SK-N-SH (cell line): Measurements from ENCODE around the gene DDAH1. TPM values are rescaled to one million over a fixed set of nuclear protein-coding genes. Genes with fewer than 3 reads are reported as not detected.

Experiments
- CTCF ChIA-PET: fragments of 300-600, 350-600 bp; formaldehyde crosslinking; extraction: SDS; loops from one replicate; lab custom pipeline; 2021; lab: Yijun Ruan, JAX
- POLR2A ChIA-PET: fragments of 350-600 bp; sonication (Branson Sonifier 250); formaldehyde crosslinking; extraction: SDS; loops from one replicate; lab custom pipeline; 2020; ENCODE audit warnings: antibody characterized with exemption, inconsistent platforms; lab: Yijun Ruan, JAX
- DNase-seq: peaks from one replicate; pipeline ENCODE4 v3.0.0; 2012
- H2AFZ ChIP-seq: fragments of 200-600 bp; sonication (generic); 2 replicates; pipeline ENCODE4 v1.8.1; 2016; ENCODE audit warnings: antibody characterized with exemption, mild to moderate bottlenecking, low read depth
- H3F3A ChIP-seq: fragments of 200-600 bp; sonication (generic); replicated peaks from 2 replicates; pipeline ENCODE3; 2016; ENCODE audit warnings: antibody characterized with exemption, mild to moderate bottlenecking; ENCODE audit not compliant: insufficient read depth
- H3K27ac ChIP-seq, 2 experiments: fragments of 200-500 bp in 1 of 2; fragments of 200-600 bp in 1 of 2; sonication (Bioruptor generic) in 1 of 2; sonication (generic), shearing (Covaris generic) in 1 of 2; 2 replicates each; pipeline versions ENCODE4 v1.5.1 to v1.6.1; 2014 to 2016; ENCODE audit warnings: low read depth in 2 of 2, inconsistent platforms in 1 of 2, low read length in 1 of 2, mild to moderate bottlenecking in 1 of 2, mixed read lengths in 1 of 2
- H3K27me3 ChIP-seq: fragments of 200-600 bp; sonication (generic), shearing (Covaris generic); 2 replicates; pipeline ENCODE4 v1.6.1; 2016; ENCODE audit warnings: mixed run types; ENCODE audit not compliant: insufficient read depth
- H3K36me3 ChIP-seq, 2 experiments: fragments of 200-500 bp in 1 of 2; fragments of 200-600 bp in 1 of 2; sonication (Bioruptor generic) in 1 of 2; sonication (generic) in 1 of 2; replicated peaks in 1 of 2; 2 replicates each; pipeline versions ENCODE3 to v1.5.1; 2014 to 2016; ENCODE audit warnings: low read length in 1 of 2, mild to moderate bottlenecking in 1 of 2; ENCODE audit not compliant: insufficient read depth in 2 of 2, control insufficient read depth in 1 of 2
- H3K4me1 ChIP-seq, 2 experiments: fragments of 200-500 bp in 1 of 2; fragments of 200-600 bp in 1 of 2; sonication (Bioruptor generic) in 1 of 2; sonication (generic), shearing (Covaris generic) in 1 of 2; 2 replicates each; pipeline versions ENCODE4 v1.5.1 to v1.6.1; 2014 to 2016; ENCODE audit warnings: low read depth in 1 of 2, low read length in 1 of 2, mixed run types in 1 of 2; ENCODE audit not compliant: insufficient read depth in 2 of 2, control insufficient read depth in 1 of 2
- H3K4me2 ChIP-seq: fragments of 200-600 bp; sonication (generic), shearing (Covaris generic); 2 replicates; pipeline ENCODE4 v1.6.1; 2017; ENCODE audit warnings: mixed run types
- H3K4me3 ChIP-seq, 2 experiments: fragments of 200-500 bp in 1 of 2; fragments of 200-600 bp in 1 of 2; sonication (Bioruptor generic) in 1 of 2; sonication (generic), shearing (Covaris generic) in 1 of 2; 2 replicates each; pipeline versions ENCODE4 v1.5.1 to v1.8.1; 2014 to 2016; ENCODE audit warnings: low read depth in 2 of 2, inconsistent platforms in 1 of 2, low read length in 1 of 2, mild to moderate bottlenecking in 1 of 2, mixed read lengths in 1 of 2, moderate library complexity in 1 of 2
- H3K79me2 ChIP-seq: fragments of 200-600 bp; sonication (generic); 2 replicates; pipeline ENCODE4 v1.8.1; 2017; ENCODE audit warnings: mild to moderate bottlenecking; ENCODE audit not compliant: insufficient read depth
- H3K9ac ChIP-seq: fragments of 200-600 bp; sonication (generic); 2 replicates; pipeline ENCODE4 v1.6.1; 2017; ENCODE audit warnings: mixed run types
- H3K9me2 ChIP-seq: fragments of 200-600 bp; sonication (generic); 2 replicates; pipeline ENCODE4 v1.6.1; 2017; ENCODE audit warnings: mixed run types
- H3K9me3 ChIP-seq: fragments of 200-600 bp; sonication (generic); 2 replicates; pipeline ENCODE4 v1.6.1; 2017; ENCODE audit warnings: mixed run types, mild to moderate bottlenecking, moderate library complexity
- H4K20me1 ChIP-seq: fragments of 200-600 bp; sonication (generic); 2 replicates; pipeline ENCODE4 v1.6.1; 2017; ENCODE audit warnings: mild to moderate bottlenecking, mixed run types; ENCODE audit not compliant: insufficient read depth
- ELF1 ChIP-seq: IDR thresholded peaks from 2 replicates; pipeline ENCODE4 v1.4.0; 2012
- EZH2phosphoT487 ChIP-seq: fragments of 200-600 bp; sonication (generic); IDR thresholded peaks from 2 replicates; pipeline ENCODE4 v1.6.1; 2017; ENCODE audit warnings: low read depth, mixed run types, mild to moderate bottlenecking, antibody characterized with exemption, moderate library complexity, borderline replicate concordance
- FOSL2 ChIP-seq: IDR thresholded peaks from 2 replicates; pipeline ENCODE4 v1.4.0; 2012; ENCODE audit warnings: low read depth, mild to moderate bottlenecking, moderate library complexity, borderline replicate concordance
- FOXJ3 ChIP-seq: sonication (generic); formaldehyde crosslinking; IDR thresholded peaks from 2 replicates; pipeline ENCODE4 v1.5.1; 2020; ENCODE audit warnings: mild to moderate bottlenecking, missing genetic modification reagents
- GABPA ChIP-seq: IDR thresholded peaks from 2 replicates; pipeline ENCODE4 v1.4.0; 2012; ENCODE audit warnings: low read depth, mild to moderate bottlenecking
- GATA2 ChIP-seq: sonication (generic); formaldehyde crosslinking; IDR thresholded peaks from 2 replicates; pipeline ENCODE4 v1.5.0; 2020; ENCODE audit warnings: mild to moderate bottlenecking, missing genetic modification reagents
- MAX ChIP-seq: IDR thresholded peaks from 2 replicates; pipeline ENCODE4 v1.4.0; 2012; ENCODE audit warnings: low read depth
- MXI1 ChIP-seq: IDR thresholded peaks from 2 replicates; pipeline ENCODE4 v1.6.1; 2012; ENCODE audit warnings: mild to moderate bottlenecking, low read depth, low read length, improper control_type of control experiment
- NFIC ChIP-seq: IDR thresholded peaks from 2 replicates; pipeline ENCODE4 v1.4.0; 2012; ENCODE audit warnings: borderline replicate concordance
- NRF1 ChIP-seq: IDR thresholded peaks from 2 replicates; pipeline ENCODE4 v1.6.1; 2012; ENCODE audit warnings: low read depth, mild to moderate bottlenecking, low read length
- REST ChIP-seq: IDR thresholded peaks from 2 replicates; pipeline ENCODE4 v1.6.1; 2012; ENCODE audit warnings: mild to moderate bottlenecking, low read depth, low read length, moderate library complexity
- RFX5 ChIP-seq: IDR thresholded peaks from 2 replicates; pipeline ENCODE4 v1.6.1; 2012; ENCODE audit warnings: mild to moderate bottlenecking, improper control_type of control experiment, low read length
- RXRA ChIP-seq: IDR thresholded peaks from 2 replicates; pipeline ENCODE4 v1.4.0; 2012; ENCODE audit warnings: low read depth, mild to moderate bottlenecking, borderline replicate concordance
- SIN3A ChIP-seq: IDR thresholded peaks from 2 replicates; pipeline ENCODE4 v1.6.1; 2012; ENCODE audit warnings: low read depth, mild to moderate bottlenecking, low read length, moderate library complexity, borderline replicate concordance
- SMC3 ChIP-seq: IDR thresholded peaks from 2 replicates; pipeline ENCODE4 v1.6.1; 2012; ENCODE audit warnings: low read depth, low read length, improper control_type of control experiment
- TAF1 ChIP-seq: IDR thresholded peaks from 2 replicates; pipeline ENCODE4 v1.6.1; 2012; ENCODE audit warnings: low read depth, mild to moderate bottlenecking, low read length, moderate library complexity, borderline replicate concordance
- TEAD4 ChIP-seq: IDR thresholded peaks from 2 replicates; pipeline ENCODE4 v1.4.0; 2012; ENCODE audit warnings: mild to moderate bottlenecking, borderline replicate concordance; ENCODE audit not compliant: insufficient read depth
- USF1 ChIP-seq: IDR thresholded peaks from 2 replicates; pipeline ENCODE4 v1.4.0; 2012; ENCODE audit warnings: low read depth, borderline replicate concordance
- USF2 ChIP-seq: fragments of 150-350 bp; IDR thresholded peaks from 2 replicates; pipeline ENCODE4 v1.6.1; 2017; ENCODE audit warnings: antibody characterized with exemption, low read length, low read depth, borderline replicate concordance
- YY1 ChIP-seq: IDR thresholded peaks from 2 replicates; pipeline ENCODE4 v1.4.0; 2012; ENCODE audit warnings: low read depth, mild to moderate bottlenecking
- WGBS: methylation state at CpG from one replicate; pipeline ENCODE4 v1.1.6; 2017; ENCODE audit warnings: low lambda C conversion rate; 5-methylcytosine and 5-hydroxymethylcytosine counted together
- polyA plus RNA-seq, 3 experiments: library from polyadenylated mRNA; depleted of rRNA; stranded (reverse); fragments of >200 nt; gene quantifications; 2 replicates each; pipeline ENCODE4 v1.2.3, GENCODE V29; 2012

The DDAH1 gene
- polyA plus RNA-seq, 1 of the 3 experiments (the other 2 are of a cell fraction): 64.3 TPM

GRCh38 chr1:85373378-85373708 lies 91.6 kb downstream of the DDAH1 start:
- Histone ChIP-seq H3K4me2 (peak overlapping the region; percentile 45), H4K20me1 (no peaks in the 10 kb centered on the region), H3K79me2 (peaks cover 95% of the 10 kb centered on the region), H3K4me3 (no peak overlapping the region), H3K9ac (peak overlapping the region; percentile 13; the same call in 1 of the 2 replicates), H3K27ac (peak overlapping the region; percentile 69 to 75; a peak in 3 of 4 replicates), H3K36me3 (no peaks in the 10 kb centered on the region), H3F3A (peaks cover 34% of the 10 kb centered on the region), H3K27me3 (no peaks in the 10 kb centered on the region), H3K9me3 (no peaks in the 10 kb centered on the region), H3K9me2 (no peaks in the 10 kb centered on the region), H2AFZ (no peak overlapping the region), H3K4me1 (peaks cover 17 to 65% of the 10 kb centered on the region in 2 experiments)
- no peak for DNase-seq
- TF ChIP-seq REST: no peak
- TF ChIP-seq SIN3A: no peak
- no peak for TF ChIP-seq RFX5
- TF ChIP-seq ELF1: no peak
- no peak for TF ChIP-seq MXI1
- no peak for TF ChIP-seq GABPA
- TF ChIP-seq SMC3: no peak
- CTCF ChIA-PET: interaction anchor here (1.4 kb wide), 1 partner anchor 8 kb away, joined by 3 read pairs; no protein-coding TSS in a partner anchor
- POLR2A ChIA-PET: no interaction called here
- 48% methylated on average over 3 of the region's 3 CpGs for WGBS

- Histone ChIP-seq H2AFZ (no peak overlapping the region), H3K79me2 (peaks cover 95% of the 10 kb centered on the region), H3K4me2 (peak overlapping the region; percentile 45), H3K4me3 (no peak overlapping the region), H3K9me3 (no peaks in the 10 kb centered on the region), H4K20me1 (no peaks in the 10 kb centered on the region), H3K9me2 (no peaks in the 10 kb centered on the region), H3K27ac (peak overlapping the region; percentile 69 to 75), H3K4me1 (peaks cover 17 to 70% of the 10 kb centered on the region in 2 experiments), H3F3A (peaks cover 36% of the 10 kb centered on the region), H3K36me3 (no peaks in the 10 kb centered on the region), H3K27me3 (no peaks in the 10 kb centered on the region), H3K9ac (peak overlapping the region; percentile 13; the same call in 1 of the 2 replicates)
- WGBS: 2% methylated on average over 5 of the region's 5 CpGs
- ChIA-PET CTCF (interaction anchor here (1.4 kb wide), 1 partner anchor 8 kb away, joined by 3 read pairs; no protein-coding TSS in a partner anchor), POLR2A (no interaction called here)
- no peak for DNase-seq
- TF ChIP-seq TEAD4 (peak; percentile 79), GATA2 (CRISPR knock-in tag) (no peak), FOSL2 (peak; percentile 25; the same call in 1 of the 2 replicates), YY1 (no peak), NRF1 (no peak), TAF1 (peak; percentile 42; the same call in 1 of the 2 replicates), USF1 (no peak), RFX5 (no peak), SIN3A (peak; percentile 49; the same call in 1 of the 2 replicates), USF2 (no peak), RXRA (no peak), GABPA (no peak), EZH2phosphoT487 (no peak), MAX (no peak), NFIC (peak; percentile 86), FOXJ3 (no peak)
These were observed 92.1 kb downstream of the DDAH1 start for GRCh38 chr1:85372683-85373377.
